HTERT RPE-1 (cell line): ENCODE results near the gene NYAP1.
"Not testable (repeated sequence)": the region's sequence is repeated elsewhere in the genome, so short reads cannot be mapped to it uniquely, and the experiment has no call there.

Experiments used
- in situ Hi-C: fragments of 300-500 bp; cut with MboI; formaldehyde crosslinking; loops from 4 replicates; pipeline ENCODE4 v1.14.3; 2020; ENCODE audit warnings: low sequenced_read_pairs

NYAP1 gene

DNA sequence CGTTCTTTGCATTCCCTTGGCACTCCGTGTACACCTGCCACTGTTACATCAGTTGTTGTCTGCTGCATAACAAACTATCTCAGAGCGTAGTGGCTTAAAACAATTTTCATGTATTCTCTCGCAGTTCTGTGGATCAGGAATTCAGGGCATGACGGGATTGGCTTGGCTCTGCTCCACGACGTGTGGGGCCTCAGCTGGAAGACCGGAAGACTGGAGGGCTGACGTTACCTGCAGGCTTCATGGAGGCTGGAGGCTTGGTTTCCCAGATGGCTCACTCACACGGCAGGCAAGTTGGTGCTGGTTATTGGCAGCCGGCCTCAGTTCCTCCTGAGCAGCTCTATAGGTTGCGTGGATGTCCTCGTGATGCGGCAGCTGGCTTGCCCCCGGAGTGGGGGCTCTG lies 25.5 kb downstream of the NYAP1 start:
- in situ Hi-C loops: no loop called here

GRCh38 chr7:100510437-100511239 lies 26.9 kb downstream of the NYAP1 start:
- in situ Hi-C loops: no loop called here

- in situ Hi-C loops: no loop called here
These were observed 29.6 kb downstream of the NYAP1 start for GRCh38 chr7:100513212-100513810.

DNA sequence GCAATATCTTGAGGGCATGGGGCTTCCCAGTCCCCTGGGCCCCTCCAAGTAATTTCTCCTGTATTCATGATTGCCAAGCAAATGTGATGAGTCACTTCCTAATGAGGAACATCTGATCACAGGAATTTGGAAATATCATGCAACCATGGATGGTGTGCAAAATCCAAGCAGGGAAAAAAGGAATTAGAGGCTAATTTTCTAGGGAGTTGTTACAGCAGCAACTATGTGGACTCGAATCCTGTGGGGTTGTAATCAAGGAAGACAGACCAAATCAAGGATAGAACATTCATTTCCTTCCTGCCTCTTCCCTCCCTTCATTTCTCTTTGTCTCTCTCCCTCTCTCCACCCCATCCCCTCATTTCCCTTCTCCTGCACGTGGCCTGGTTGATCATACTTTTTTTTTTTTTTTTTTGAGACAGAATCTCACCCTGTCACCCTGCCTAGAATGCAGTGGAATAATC lies 31.4 kb downstream of the NYAP1 start:
- in situ Hi-C loops: no loop called here

GRCh38 chr7:100516135-100516812 lies 32.5 kb downstream of the NYAP1 start:
- in situ Hi-C loops: no loop called here

DNA sequence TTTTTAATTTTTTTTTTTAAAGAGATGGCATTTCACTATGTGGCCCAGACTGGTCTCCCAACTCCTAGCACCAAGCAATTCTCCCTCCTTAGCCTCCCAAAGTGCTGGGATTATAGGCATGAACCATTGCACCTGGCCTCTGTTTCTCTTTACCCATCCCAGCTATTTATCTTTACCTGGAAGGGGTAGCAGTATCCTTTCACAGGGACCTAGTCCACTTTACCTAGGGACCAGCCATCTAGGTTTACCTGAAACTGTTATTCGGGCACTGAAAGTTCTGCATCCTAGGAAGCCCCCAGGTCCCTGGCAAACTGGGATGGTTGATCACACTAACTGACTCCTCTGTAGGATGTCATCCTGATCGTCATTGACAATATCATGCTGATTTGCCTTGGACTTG lies 33.6 kb downstream of the NYAP1 start:
- in situ Hi-C loops: no loop called here

GRCh38 chr7:100519580-100519979 lies 35.9 kb downstream of the NYAP1 start:
- in situ Hi-C loops: no loop called here

GRCh38 chr7:100520138-100520537 lies 36.4 kb downstream of the NYAP1 start:
- in situ Hi-C loops: no loop called here

GRCh38 chr7:100521076-100521475 lies 37.3 kb downstream of the NYAP1 start:
- in situ Hi-C loops: no loop called here

- in situ Hi-C loops: not testable (repeated sequence)
These were observed 38.3 kb downstream of the NYAP1 start for GRCh38 chr7:100521909-100522593.

DNA sequence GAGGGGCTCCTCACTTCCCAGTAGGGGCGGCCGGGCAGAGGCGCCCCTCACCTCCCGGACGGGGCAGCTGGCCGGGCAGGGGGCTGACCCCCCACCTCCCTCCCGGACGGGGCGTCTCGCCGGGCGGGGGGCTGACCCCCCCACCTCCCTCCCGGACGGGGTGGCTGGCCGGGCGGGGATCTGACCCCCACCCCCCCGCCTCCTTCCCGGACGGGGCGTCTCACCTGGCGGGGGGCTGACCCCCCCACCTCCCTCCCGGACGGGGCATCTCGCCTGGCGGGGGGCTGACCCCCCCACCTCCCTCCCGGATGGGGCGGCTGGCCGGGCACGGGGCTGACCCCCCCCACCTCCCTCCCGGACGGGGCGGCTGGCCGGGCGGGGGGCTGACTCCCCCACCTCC lies 39.5 kb downstream of the NYAP1 start:
- in situ Hi-C loops: not testable (repeated sequence)

GRCh38 chr7:100528108-100528866 lies 44.6 kb downstream of the NYAP1 start:
- in situ Hi-C loops: not testable (repeated sequence)

DNA sequence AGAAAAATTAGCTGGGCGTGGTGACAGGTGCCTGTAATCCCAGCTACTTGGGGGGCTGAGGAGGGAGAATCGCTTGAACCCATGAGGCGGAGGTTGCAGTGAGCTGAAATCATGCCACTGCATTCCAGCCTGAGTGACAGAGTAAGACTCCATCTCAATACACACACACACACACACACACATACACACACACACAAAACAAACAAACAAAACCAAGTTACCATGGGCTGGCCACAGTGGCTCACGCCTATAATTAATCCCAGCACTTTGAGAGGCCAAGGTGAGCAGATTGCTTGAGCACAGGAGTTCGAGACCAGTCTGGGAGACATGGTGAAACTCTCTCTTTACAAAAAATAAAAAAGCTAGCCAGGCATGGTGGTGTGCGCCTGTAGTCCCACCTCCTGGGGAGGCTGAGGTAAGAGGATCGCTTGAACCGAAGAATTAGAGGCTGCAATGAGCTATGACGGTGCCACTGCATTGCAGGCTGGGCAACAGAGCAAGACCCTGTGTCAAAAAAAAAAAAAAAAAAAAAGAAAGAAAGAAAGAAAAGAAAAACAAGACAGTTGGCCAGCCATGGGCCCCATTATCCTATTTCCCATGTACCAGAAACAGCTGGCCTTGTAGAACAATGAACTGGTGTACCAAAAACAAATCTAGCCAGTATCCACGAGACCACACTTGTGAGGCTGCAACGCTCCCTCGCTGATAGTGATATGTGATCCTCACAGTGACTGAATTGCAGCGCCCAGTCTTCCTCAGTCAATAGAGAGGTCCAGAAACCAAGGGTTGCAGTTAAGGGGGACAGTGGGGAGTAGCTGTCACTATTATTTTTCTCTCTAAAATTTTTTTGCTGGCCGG lies 48.7 kb downstream of the NYAP1 start:
- in situ Hi-C loops: no loop called here

DNA sequence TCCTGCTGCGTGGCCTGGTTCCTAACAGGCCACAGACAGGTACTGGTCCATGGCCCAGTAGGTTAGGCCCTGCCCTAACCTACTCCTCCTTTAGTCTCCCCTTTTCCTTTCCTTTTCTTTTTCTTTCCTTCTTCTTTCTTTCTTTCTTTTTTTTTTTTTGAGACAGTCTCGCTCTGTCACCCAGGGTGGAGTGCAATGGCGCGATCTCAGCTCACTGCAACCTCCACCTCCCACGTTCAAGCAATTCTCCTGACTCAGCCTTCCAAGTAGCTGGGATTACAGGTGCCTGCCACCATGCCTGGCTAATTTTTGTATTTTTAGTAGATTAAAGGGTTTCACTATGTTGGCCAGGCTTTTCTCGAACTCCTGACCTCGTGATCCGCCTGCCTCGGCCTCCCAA lies 52.3 kb downstream of the NYAP1 start:
- in situ Hi-C loops: not testable (repeated sequence)

DNA sequence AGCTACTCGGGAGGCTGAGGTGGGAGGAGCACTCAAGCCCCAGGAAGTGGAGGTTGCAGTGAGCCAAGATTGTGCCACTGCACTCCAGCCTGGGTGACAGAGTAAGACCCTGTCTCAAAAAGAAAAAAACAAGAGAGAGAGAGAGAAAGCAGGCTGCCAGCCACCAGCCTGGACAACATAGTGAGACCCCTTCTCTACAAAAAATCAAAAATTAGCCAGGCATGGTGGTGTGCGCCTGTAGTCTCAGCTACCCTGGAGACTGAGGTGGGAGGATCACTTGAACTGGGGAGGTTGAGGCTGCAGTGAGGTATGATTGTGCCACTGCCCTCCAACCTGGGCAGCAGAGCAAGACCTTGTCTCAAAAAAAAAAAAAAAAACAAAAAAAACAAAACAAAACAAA lies 53.0 kb downstream of the NYAP1 start:
- in situ Hi-C loops: not testable (repeated sequence)

GRCh38 chr7:100538348-100538653 lies 54.6 kb downstream of the NYAP1 start:
- in situ Hi-C loops: no loop called here

GRCh38 chr7:100538654-100539435 lies 55.1 kb downstream of the NYAP1 start, which contains the start of gene AGFG2:
TSS of gene AGFG2 (plus strand) at chr7:100539203. CDS start at chr7:100539347, 144 bp downstream.
- in situ Hi-C loops: no loop called here

DNA sequence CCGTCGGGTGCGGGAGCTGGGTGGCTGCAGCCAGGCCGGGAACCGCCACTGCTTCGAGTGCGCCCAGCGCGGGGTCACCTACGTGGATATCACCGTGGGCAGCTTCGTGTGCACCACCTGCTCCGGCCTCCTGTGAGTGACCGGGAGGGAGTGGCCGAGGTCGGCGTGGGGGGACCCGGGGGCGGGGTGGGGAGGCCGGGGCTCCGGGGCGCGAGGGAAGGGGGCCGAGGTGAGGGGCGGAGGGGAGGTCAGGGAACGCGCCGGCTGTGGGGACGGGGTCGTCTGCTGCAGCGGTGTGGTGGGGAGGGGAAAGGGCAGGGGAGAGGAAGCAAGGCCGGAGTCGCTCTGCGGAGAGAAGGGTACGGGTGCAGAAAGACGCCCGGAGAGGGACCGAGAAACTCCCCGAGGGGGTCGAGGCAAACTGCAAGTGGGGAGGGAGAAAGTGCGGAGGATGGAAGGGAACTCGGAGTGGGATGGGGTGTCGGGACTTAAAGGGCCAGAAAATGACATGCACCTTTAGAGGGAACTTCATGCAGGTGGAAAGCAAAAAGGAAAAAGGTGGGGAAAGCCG lies 55.8 kb downstream of the NYAP1 start:
- in situ Hi-C loops: no loop called here
